Stimulated activated naive CD8-positive, alpha-beta T cell treated with anti-CD3 and anti-CD28 coated beads, Interleukin-15, Interleukin-2, amounts not matched to agents 100 ng/mL and 50 ng/mL, for 24 hours (primary cell): Measurements from ENCODE around the gene CCR4.
"Not testable (repeated sequence)": the region's sequence is repeated elsewhere in the genome, so short reads cannot be mapped to it uniquely, and the experiment has no call there.

Source experiments
- H3K27ac Mint-ChIP-seq: one replicate; pipeline ENCODE4 v1.8.0; 2021; ENCODE audit warnings: mild to moderate bottlenecking, mixed read lengths
- H3K27me3 Mint-ChIP-seq: one replicate; pipeline ENCODE4 v1.8.0; 2021; ENCODE audit warnings: mixed read lengths
- H3K36me3 Mint-ChIP-seq: one replicate; pipeline ENCODE4 v1.8.0; 2021; ENCODE audit warnings: low read depth, mixed read lengths
- H3K4me1 Mint-ChIP-seq: one replicate; pipeline ENCODE4 v1.8.0; 2021; ENCODE audit warnings: low read depth, mixed read lengths
- H3K4me3 Mint-ChIP-seq: one replicate; pipeline ENCODE4 v1.8.0; 2021; ENCODE audit warnings: mild to moderate bottlenecking, mixed read lengths
- H3K9me3 Mint-ChIP-seq: one replicate; pipeline ENCODE4 v1.8.0; 2021; ENCODE audit warnings: mixed read lengths

The CCR4 gene

DNA sequence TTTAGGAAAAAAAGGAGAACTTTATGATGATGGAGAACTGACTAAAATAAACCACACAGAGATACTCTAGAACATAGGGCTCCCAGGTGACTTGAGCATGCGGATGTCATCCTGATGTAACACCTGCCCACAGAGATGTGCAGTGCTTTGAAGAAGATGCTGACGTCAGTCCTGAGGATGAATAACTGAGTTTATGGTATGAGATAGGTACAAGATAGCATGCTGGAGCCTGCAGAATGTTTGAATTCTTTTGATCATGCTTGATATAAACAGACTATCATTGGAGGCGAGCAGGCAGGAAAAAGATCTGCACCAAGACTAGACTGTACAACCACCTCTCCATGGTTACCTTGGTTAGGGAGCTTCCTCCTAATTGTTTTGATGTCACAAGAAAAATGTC is 12.4 kb downstream of the CCR4 start:
- Mint-ChIP-seq H3K27me3 (no peaks in the 10 kb centered on the region), H3K4me1 (peaks cover 49% of the 10 kb centered on the region), H3K36me3 (peaks cover 32% of the 10 kb centered on the region), H3K27ac (peak overlapping the region; percentile 3), H3K9me3 (peaks cover 22% of the 10 kb centered on the region), H3K4me3 (no peak overlapping the region)

- not testable (repeated sequence) for H3K27me3 Mint-ChIP-seq, H3K4me3 Mint-ChIP-seq
- H3K27ac Mint-ChIP-seq: peak overlapping the region; percentile 3
- peaks cover 32% of the 10 kb centered on the region for H3K36me3 Mint-ChIP-seq
- H3K4me1 Mint-ChIP-seq: peaks cover 40% of the 10 kb centered on the region
- peaks cover 22% of the 10 kb centered on the region for H3K9me3 Mint-ChIP-seq
These were observed 13.3 kb downstream of the CCR4 start for GRCh38 chr3:32964781-32965180.

- Mint-ChIP-seq H3K4me1 (peaks cover 31% of the 10 kb centered on the region), H3K36me3 (peaks cover 32% of the 10 kb centered on the region), H3K9me3 (peaks cover 22% of the 10 kb centered on the region)
- H3K27ac Mint-ChIP-seq, H3K4me3 Mint-ChIP-seq, H3K27me3 Mint-ChIP-seq: not testable (repeated sequence)
These were observed 14.3 kb downstream of the CCR4 start for GRCh38 chr3:32965617-32966213.

DNA sequence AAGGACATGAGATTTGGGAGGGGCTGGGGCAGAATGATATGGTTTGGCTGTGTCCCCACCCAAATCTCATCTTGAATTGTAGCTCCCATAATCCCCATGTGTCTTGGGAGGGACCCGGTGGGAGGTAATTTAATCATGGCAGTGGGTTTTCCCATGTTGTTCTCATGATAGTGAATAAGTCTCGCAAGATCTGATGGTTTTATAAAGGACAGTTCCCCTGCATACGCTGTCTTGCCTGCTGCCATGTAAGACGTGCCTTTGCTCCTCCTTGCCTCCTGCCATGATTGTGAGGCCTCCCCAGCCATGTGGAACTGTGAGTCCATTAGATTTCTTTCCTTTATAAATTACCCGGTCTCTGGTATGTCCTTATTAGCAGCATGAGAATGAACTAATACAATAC is 15.2 kb downstream of the CCR4 start:
- peaks cover 32% of the 10 kb centered on the region for H3K36me3 Mint-ChIP-seq
- H3K4me3 Mint-ChIP-seq, H3K27me3 Mint-ChIP-seq, H3K27ac Mint-ChIP-seq: not testable (repeated sequence)
- peaks cover 22% of the 10 kb centered on the region for H3K9me3 Mint-ChIP-seq
- peaks cover 22% of the 10 kb centered on the region for H3K4me1 Mint-ChIP-seq

GRCh38 chr3:32968166-32968919 is 16.9 kb downstream of the CCR4 start:
- H3K4me1 Mint-ChIP-seq: peaks cover 15% of the 10 kb centered on the region
- peaks cover 32% of the 10 kb centered on the region for H3K36me3 Mint-ChIP-seq
- H3K27me3 Mint-ChIP-seq: no peaks in the 10 kb centered on the region
- peaks cover 22% of the 10 kb centered on the region for H3K9me3 Mint-ChIP-seq
- no peak overlapping the region for H3K27ac Mint-ChIP-seq
- no peak overlapping the region for H3K4me3 Mint-ChIP-seq

DNA sequence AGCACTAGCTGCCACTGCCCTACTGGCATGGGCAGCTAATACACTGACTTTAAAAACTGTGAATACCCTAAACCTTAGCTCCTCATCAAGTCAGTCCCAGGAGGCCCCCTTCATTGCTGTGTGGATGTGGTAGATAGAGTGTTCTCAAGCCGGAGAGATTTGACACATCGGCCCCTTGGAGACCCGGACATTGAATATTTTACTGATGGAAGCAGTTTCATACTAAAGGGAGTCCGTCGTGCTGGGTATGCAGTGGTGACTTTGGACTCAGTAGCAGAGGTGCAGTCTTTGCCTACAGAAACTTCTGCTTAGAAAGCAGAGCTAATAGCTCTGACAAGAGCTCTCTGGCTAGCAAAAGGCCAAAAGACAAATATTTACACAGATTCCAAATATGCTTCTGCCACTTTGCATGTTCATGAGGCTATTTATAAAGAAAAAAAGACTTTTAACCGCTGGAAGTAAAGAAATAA is 17.5 kb downstream of the CCR4 start:
- Mint-ChIP-seq H3K4me1 (peaks cover 14% of the 10 kb centered on the region), H3K27me3 (no peaks in the 10 kb centered on the region)

GRCh38 chr3:32969656-32970055 is 18.2 kb downstream of the CCR4 start:
- Mint-ChIP-seq H3K4me1 (peaks cover 9% of the 10 kb centered on the region), H3K27ac (no peak overlapping the region), H3K27me3 (no peaks in the 10 kb centered on the region), H3K4me3 (no peak overlapping the region), H3K9me3 (peaks cover 14% of the 10 kb centered on the region), H3K36me3 (peaks cover 24% of the 10 kb centered on the region)

More for the DNA sequence above, 17.5 kb downstream of the CCR4 start:
- Mint-ChIP-seq H3K4me3 (no peak overlapping the region), H3K36me3 (peaks cover 30% of the 10 kb centered on the region), H3K27ac (no peak overlapping the region), H3K9me3 (peaks cover 20% of the 10 kb centered on the region)

DNA sequence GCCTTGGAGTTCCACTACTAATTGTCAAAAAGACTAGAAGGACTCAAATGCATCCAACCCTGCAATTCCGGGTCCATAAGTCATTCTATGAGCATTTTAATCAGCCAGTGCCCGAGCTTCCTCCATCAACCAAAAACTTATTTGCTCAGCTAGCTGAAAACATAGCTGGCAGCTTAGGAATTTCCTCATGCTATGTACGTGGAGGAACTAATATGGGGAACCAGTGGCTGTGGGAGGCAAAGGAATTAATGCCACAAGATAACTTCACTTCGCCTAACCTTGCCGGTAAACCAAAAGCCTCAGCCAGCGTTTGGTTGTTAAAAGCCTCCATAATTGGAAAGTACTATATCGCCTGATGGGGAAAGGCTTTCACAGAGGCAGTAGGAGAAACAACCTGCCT is 19.8 kb downstream of the CCR4 start:
- not testable (repeated sequence) for H3K36me3 Mint-ChIP-seq, H3K9me3 Mint-ChIP-seq, H3K27me3 Mint-ChIP-seq, H3K27ac Mint-ChIP-seq, H3K4me1 Mint-ChIP-seq, H3K4me3 Mint-ChIP-seq

DNA sequence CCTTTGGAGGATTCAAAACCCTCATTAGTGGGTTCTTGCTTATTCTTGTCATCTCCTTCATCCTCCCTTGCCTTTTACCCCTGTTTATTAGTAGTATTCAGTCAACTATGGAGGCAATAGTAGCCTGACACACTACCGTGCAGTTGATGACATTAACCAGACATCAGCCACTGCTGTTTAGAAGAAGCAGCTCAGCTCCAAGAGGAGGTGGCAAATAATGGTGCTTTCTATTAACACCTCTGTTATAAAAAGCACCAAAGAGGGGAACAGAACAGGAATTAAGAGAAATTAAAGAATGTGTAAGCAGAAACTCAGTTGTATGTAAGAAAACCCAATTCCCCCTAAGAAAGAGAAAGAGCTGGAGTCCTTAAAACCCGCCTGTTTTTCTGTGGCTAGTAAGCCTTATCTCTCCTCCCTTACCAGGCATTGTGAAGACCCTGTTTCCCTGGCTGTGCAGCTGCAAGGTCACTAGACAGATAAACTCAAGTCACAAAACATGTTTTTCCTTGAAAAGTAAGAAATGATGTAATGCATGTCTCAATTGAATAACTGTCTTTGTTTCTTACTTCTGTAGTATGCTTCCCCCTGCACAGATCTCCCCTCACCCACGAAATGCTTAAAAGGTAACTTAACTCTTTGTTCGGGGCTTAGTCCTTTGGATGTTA is 21.2 kb downstream of the CCR4 start:
- Mint-ChIP-seq H3K27me3 (no peaks in the 10 kb centered on the region), H3K4me1 (peaks cover 9% of the 10 kb centered on the region), H3K4me3 (no peak overlapping the region), H3K27ac (no peak overlapping the region), H3K36me3 (no peaks in the 10 kb centered on the region), H3K9me3 (no peaks in the 10 kb centered on the region)

DNA sequence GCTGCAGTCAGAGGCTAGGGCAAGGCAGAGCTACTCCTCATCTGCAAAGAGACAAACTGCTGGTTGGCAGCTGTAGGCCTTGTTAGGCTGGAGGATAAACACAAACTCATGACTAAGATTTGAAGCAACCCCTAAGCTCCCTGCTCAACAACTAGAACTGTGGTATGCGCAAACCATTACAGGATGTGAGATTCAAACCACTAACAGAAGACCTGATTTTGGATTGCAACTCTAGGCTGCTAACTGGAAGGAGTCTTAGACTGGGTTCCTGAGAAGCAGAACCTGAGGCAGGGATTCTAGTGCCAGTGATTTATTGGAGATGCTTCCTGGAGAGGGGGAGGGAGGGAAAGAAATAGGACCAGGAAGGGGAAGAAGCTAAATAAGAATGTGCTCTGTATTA is 22.5 kb downstream of the CCR4 start:
- H3K4me3 Mint-ChIP-seq: no peak overlapping the region
- peaks cover 9% of the 10 kb centered on the region for H3K4me1 Mint-ChIP-seq
- H3K9me3 Mint-ChIP-seq: no peaks in the 10 kb centered on the region
- H3K27me3 Mint-ChIP-seq: no peaks in the 10 kb centered on the region
- H3K36me3 Mint-ChIP-seq: no peaks in the 10 kb centered on the region
- H3K27ac Mint-ChIP-seq: no peak overlapping the region

- no peak overlapping the region for H3K27ac Mint-ChIP-seq
- peaks cover 9% of the 10 kb centered on the region for H3K4me1 Mint-ChIP-seq
- H3K27me3 Mint-ChIP-seq: no peaks in the 10 kb centered on the region
- H3K4me3 Mint-ChIP-seq: no peak overlapping the region
- H3K9me3 Mint-ChIP-seq: no peaks in the 10 kb centered on the region
- H3K36me3 Mint-ChIP-seq: no peaks in the 10 kb centered on the region
These were observed 24.6 kb downstream of the CCR4 start for GRCh38 chr3:32975891-32976595.

DNA sequence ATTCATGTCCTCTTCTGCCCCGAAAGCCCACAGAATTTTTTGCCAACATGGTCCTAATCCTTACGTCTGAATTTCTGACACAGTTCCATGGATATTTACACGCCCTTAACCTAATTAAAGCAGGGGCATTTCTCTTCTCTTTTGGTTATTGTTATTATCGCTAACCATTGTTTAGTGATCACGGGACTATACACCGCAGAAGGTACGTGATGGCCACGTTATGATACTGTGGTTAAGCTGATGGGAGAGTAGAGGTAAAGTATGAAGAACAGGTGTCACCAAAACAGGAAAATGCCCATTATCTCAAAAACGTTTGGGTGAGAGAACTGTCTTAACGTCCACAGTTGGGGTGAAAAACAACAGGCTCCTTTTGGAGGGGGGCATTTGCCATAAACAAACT is 26.4 kb downstream of the CCR4 start:
- H3K27me3 Mint-ChIP-seq: no peaks in the 10 kb centered on the region
- H3K4me1 Mint-ChIP-seq: peaks cover 9% of the 10 kb centered on the region
- H3K9me3 Mint-ChIP-seq: no peaks in the 10 kb centered on the region
- H3K4me3 Mint-ChIP-seq: no peak overlapping the region
- peaks cover 3% of the 10 kb centered on the region for H3K36me3 Mint-ChIP-seq
- H3K27ac Mint-ChIP-seq: no peak overlapping the region

GRCh38 chr3:32978331-32978730 is 26.9 kb downstream of the CCR4 start:
- peaks cover 9% of the 10 kb centered on the region for H3K4me1 Mint-ChIP-seq
- no peaks in the 10 kb centered on the region for H3K9me3 Mint-ChIP-seq
- no peak overlapping the region for H3K27ac Mint-ChIP-seq
- H3K27me3 Mint-ChIP-seq: no peaks in the 10 kb centered on the region
- no peak overlapping the region for H3K4me3 Mint-ChIP-seq
- peaks cover 8% of the 10 kb centered on the region for H3K36me3 Mint-ChIP-seq

DNA sequence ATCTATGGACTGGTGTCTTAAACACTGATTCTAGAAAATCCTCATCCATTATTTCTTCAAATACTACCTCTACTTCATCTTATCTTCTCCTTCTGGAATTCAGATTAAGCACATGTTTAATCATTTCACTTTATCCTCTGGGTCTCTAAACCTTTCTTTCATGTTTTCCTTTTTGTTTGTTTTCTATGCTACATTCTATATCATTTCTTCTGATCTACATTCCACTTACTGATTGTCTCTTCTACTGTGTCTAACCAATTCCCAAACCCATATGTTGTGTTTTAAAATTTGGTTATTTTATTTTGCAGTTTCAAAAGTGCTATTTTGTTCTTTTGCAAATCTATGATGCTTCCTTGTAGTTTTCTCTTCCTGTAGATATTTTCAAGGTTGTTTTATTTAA is 31.7 kb downstream of the CCR4 start:
- H3K36me3 Mint-ChIP-seq: peaks cover 8% of the 10 kb centered on the region
- H3K4me1 Mint-ChIP-seq: no peaks in the 10 kb centered on the region
- no peaks in the 10 kb centered on the region for H3K9me3 Mint-ChIP-seq
- H3K4me3 Mint-ChIP-seq: no peak overlapping the region
- no peak overlapping the region for H3K27ac Mint-ChIP-seq
- H3K27me3 Mint-ChIP-seq: no peaks in the 10 kb centered on the region

DNA sequence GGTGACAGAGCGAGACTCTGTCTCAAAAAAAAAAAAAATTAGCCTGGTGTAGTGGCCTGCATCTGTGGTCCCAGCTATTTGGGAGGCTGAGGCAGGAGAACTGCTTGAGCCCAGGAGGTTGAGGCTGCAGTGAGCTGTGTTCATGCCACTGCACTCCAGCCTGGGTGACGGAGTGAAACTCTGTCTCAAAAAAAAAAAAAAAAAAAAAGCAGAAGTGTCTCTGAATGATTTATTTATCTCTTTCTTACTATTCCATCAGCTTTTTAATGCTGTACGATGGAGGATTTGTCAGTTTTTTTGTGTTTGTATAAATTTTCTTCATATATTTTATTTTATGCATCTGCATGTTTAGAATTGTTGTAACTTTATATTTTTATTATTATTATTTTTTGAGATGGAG is 33.5 kb downstream of the CCR4 start:
- not testable (repeated sequence) for H3K9me3 Mint-ChIP-seq, H3K27ac Mint-ChIP-seq, H3K4me3 Mint-ChIP-seq, H3K4me1 Mint-ChIP-seq, H3K27me3 Mint-ChIP-seq
- peaks cover 15% of the 10 kb centered on the region for H3K36me3 Mint-ChIP-seq
